Fibroblast of lung (primary cell): ENCODE results near the gene PDZD7.

Source experiments
- EZH2 ChIP-seq: IDR thresholded peaks from 2 replicates; pipeline ENCODE4 v1.5.1; 2012; ENCODE audit warnings: low read length, control low read depth, mild to moderate bottlenecking; ENCODE audit errors: missing control alignments
- TF ChIP-seq, protein P1 (sequence below), 2 donors: IDR thresholded peaks in 1 of 2; conservative IDR thresholded peaks in 1 of 2; 1 replicate in 1 of 2; 2 replicates in 1 of 2; pipeline ENCODE4 v1.5.1; 2011 to 2012; ENCODE audit warnings: low read length in 2 of 2, control low read depth in 1 of 2, inconsistent platforms in 1 of 2, low read depth in 1 of 2, mild to moderate bottlenecking in 1 of 2

DNA sequence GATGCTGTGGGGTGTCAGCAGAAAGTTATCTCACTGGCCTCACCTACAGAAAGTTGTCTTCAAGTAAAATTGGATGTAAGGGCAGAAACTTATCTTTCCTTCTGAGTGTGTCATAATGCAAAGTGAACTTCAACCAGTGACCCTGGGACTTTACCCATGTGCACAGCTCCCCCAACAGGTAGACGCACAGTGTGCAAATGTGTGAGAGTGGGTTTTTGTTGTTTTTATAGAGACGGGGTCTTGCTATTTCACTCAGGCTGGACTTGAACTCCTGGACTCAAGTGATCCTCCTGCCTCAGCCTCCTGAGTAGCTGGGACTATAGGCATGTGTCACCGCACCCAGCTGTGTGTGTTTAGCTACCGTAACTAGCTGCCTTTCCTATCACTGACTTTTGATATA, 24.5 kb upstream of the PDZD7 start:
- TF ChIP-seq, protein P1, sequence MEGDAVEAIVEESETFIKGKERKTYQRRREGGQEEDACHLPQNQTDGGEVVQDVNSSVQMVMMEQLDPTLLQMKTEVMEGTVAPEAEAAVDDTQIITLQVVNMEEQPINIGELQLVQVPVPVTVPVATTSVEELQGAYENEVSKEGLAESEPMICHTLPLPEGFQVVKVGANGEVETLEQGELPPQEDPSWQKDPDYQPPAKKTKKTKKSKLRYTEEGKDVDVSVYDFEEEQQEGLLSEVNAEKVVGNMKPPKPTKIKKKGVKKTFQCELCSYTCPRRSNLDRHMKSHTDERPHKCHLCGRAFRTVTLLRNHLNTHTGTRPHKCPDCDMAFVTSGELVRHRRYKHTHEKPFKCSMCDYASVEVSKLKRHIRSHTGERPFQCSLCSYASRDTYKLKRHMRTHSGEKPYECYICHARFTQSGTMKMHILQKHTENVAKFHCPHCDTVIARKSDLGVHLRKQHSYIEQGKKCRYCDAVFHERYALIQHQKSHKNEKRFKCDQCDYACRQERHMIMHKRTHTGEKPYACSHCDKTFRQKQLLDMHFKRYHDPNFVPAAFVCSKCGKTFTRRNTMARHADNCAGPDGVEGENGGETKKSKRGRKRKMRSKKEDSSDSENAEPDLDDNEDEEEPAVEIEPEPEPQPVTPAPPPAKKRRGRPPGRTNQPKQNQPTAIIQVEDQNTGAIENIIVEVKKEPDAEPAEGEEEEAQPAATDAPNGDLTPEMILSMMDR (conservative IDR thresholded peaks at IDR 0.05 in 1 of 2, IDR thresholded peaks at IDR 0.05 in 1 of 2; ENCODE audit: low read depth in 1 of 2, low read length in 2 of 2) = peak in 1 of 2 donors; percentile 17
- no peak for TF ChIP-seq EZH2
